Natural killer cell (primary cell): ENCODE results near the gene RRP7A. TPM values are rescaled to one million over a fixed set of nuclear protein-coding genes. Genes with fewer than 3 reads are reported as not detected.
A peak's percentile ranks its signal among the peaks of the same experiment; 100 is the strongest.
"Not testable (repeated sequence)": the region's sequence is repeated elsewhere in the genome, so short reads cannot be mapped to it uniquely, and the experiment has no call there.

Experiments used
- ATAC-seq, 3 donors: fragments of 150-1000 bp in 2 of 3; fragments of 200-7000 bp in 1 of 3; cut with Tn5 transposase; 1 replicate in 1 of 3; 2 replicates in 2 of 3; pipeline ENCODE4 v1.10.0; 2021; ENCODE audit warnings: mild to moderate bottlenecking in 2 of 3, moderate library complexity in 2 of 3
- DNase-seq, 2 donors: peaks; one replicate each; pipeline versions ENCODE4 v3.0.0 to v3.0.0-alpha.2; 2013 to 2021; ENCODE audit warnings: mixed read lengths in 1 of 2
- H3K27ac ChIP-seq: one replicate; pipeline ENCODE4 v1.5.1; 2013; ENCODE audit warnings: mild to moderate bottlenecking, low read length
- H3K27me3 ChIP-seq: one replicate; pipeline ENCODE4 v1.6.1; 2013; ENCODE audit warnings: low read length; ENCODE audit not compliant: control insufficient read depth, insufficient read depth
- H3K36me3 ChIP-seq: one replicate; pipeline ENCODE4 v1.6.1; 2013; ENCODE audit warnings: low read length; ENCODE audit not compliant: control insufficient read depth, insufficient read depth
- H3K4me1 ChIP-seq: one replicate; pipeline ENCODE4 v1.6.1; 2013; ENCODE audit warnings: low read length; ENCODE audit not compliant: control insufficient read depth, insufficient read depth
- H3K4me3 ChIP-seq: one replicate; pipeline ENCODE4 v1.5.1; 2013; ENCODE audit warnings: low read length
- H3K9me3 ChIP-seq: one replicate; pipeline ENCODE4 v1.6.1; 2013; ENCODE audit warnings: low read length; ENCODE audit not compliant: control insufficient read depth, insufficient read depth
- H3K27ac Mint-ChIP-seq, 2 donors: one replicate each; pipeline ENCODE4 v1.8.0; 2022; ENCODE audit warnings: mild to moderate bottlenecking in 2 of 2, mixed read lengths in 2 of 2, moderate library complexity in 1 of 2
- H3K27me3 Mint-ChIP-seq, 2 donors: one replicate each; pipeline ENCODE4 v1.8.0; 2022; ENCODE audit warnings: low read depth in 2 of 2, mixed read lengths in 2 of 2
- H3K36me3 Mint-ChIP-seq: one replicate; pipeline ENCODE4 v1.8.0; 2022; ENCODE audit warnings: mixed read lengths
- H3K4me1 Mint-ChIP-seq, 2 donors: one replicate each; pipeline ENCODE4 v1.8.0; 2022; ENCODE audit warnings: mixed read lengths in 2 of 2
- H3K4me3 Mint-ChIP-seq: one replicate; pipeline ENCODE4 v1.8.0; 2022; ENCODE audit warnings: mild to moderate bottlenecking, moderate library complexity, mixed read lengths
- H3K9me3 Mint-ChIP-seq, 2 donors: one replicate each; pipeline ENCODE4 v1.8.0; 2022; ENCODE audit warnings: mixed read lengths in 2 of 2
- CTCF ChIP-seq: fragments of 200-600 bp; IDR thresholded peaks from one replicate; pipeline ENCODE4 v1.8.0; 2022; ENCODE audit warnings: antibody characterized with exemption
- WGBS: methylation state at CpG from one replicate; pipeline ENCODE4 v1.1.7; 2013; ENCODE audit warnings: missing lambda C conversion rate; ENCODE audit not compliant: insufficient coverage; 5-methylcytosine and 5-hydroxymethylcytosine counted together
- intact Hi-C: fragments of 100-400 bp; cut with micrococcal nuclease; formaldehyde crosslinking; loops from one replicate; pipeline ENCODE4 v1.14.2; 2022
- total RNA-seq, 4 donors: library from RNA; stranded (reverse); fragments of 120-200 nt in 1 of 4; gene quantifications; one replicate each; pipeline versions ENCODE4 v1.2.3 to v1.2.4, GENCODE V29; 2013 to 2022

Gene RRP7A
- total RNA-seq, 3 donors from 2014 or later (not counting 1 experiment from before 2014, with no cell fraction given) = 31.3 to 43.0 (median 37.7) TPM

- Mint-ChIP-seq H3K27ac (peak overlapping the region in 1 of 2 donors; percentile 44), H3K27me3 (peaks cover 0 to 2% of the 10 kb centered on the region in 2 donors), H3K36me3 (no peaks in the 10 kb centered on the region), H3K4me1 (peaks cover 0 to 4% of the 10 kb centered on the region in 2 donors), H3K9me3 (no peaks in the 10 kb centered on the region), H3K4me3 (peak overlapping the region; percentile 6)
- Histone ChIP-seq H3K36me3 (no peaks in the 10 kb centered on the region), H3K27me3 (peaks cover 2% of the 10 kb centered on the region), H3K27ac (no peak overlapping the region), H3K4me3 (peak overlapping the region; percentile 35), H3K9me3 (no peaks in the 10 kb centered on the region), H3K4me1 (peaks cover 14% of the 10 kb centered on the region)
- DNase-seq = no peak
- WGBS = 33% methylated on average over 26 of the region's 26 CpGs
- no peak for TF ChIP-seq CTCF
- intact Hi-C loops = no loop called here
- ATAC-seq = no peak
These were observed 18.8 kb downstream of the RRP7A start for GRCh38 chr22:42500836-42501179.

GRCh38 chr22:42500161-42500835, 19.3 kb downstream of the RRP7A start:
- peak overlapping the region; percentile 35 for H3K4me3 ChIP-seq
- WGBS = 5% methylated on average over 48 of the region's 56 CpGs
- no peaks in the 10 kb centered on the region for H3K36me3 ChIP-seq
- H3K9me3 Mint-ChIP-seq = no peaks in the 10 kb centered on the region
- H3K27ac Mint-ChIP-seq = peak overlapping the region in 1 of 2 donors; percentile 44
- peaks cover 2% of the 10 kb centered on the region for H3K27me3 ChIP-seq
- H3K27ac ChIP-seq = no peak overlapping the region
- no peaks in the 10 kb centered on the region for H3K9me3 ChIP-seq
- H3K4me3 Mint-ChIP-seq = peak overlapping the region; percentile 69
- peaks cover 0 to 4% of the 10 kb centered on the region in 2 donors for H3K4me1 Mint-ChIP-seq
- intact Hi-C loops = no loop called here
- ATAC-seq (peak; percentile 90 to 96 (median 94)), DNase-seq (peak; percentile 62 to 89)
- peaks cover 0 to 2% of the 10 kb centered on the region in 2 donors for H3K27me3 Mint-ChIP-seq
- no peaks in the 10 kb centered on the region for H3K36me3 Mint-ChIP-seq
- TF ChIP-seq CTCF = no peak
- H3K4me1 ChIP-seq = peaks cover 14% of the 10 kb centered on the region

DNA sequence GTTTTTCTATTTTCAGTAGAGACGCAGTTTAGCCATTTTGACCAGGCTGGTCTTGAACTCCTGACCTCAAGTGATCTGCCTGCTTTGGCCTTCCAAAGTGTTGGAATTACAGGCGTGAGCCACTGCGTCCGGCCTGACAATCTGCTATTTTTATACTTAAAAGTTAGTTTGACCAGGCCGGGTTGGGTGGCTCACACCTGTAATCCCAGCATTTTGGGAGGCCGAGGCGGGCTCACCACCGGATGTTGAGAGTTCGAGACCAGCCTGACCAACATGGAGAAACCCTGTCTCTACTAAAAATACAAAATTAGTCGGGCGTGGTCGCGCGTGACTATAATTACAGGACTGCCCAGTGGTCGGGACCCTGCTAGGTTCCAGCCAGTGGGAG, 19.8 kb downstream of the RRP7A start:
- H3K27ac ChIP-seq, H3K9me3 ChIP-seq, ATAC-seq, H3K9me3 Mint-ChIP-seq, H3K36me3 ChIP-seq, H3K4me3 ChIP-seq, H3K27me3 ChIP-seq, H3K4me3 Mint-ChIP-seq, DNase-seq, intact Hi-C loops, H3K27ac Mint-ChIP-seq, H3K36me3 Mint-ChIP-seq, H3K4me1 Mint-ChIP-seq, H3K27me3 Mint-ChIP-seq: not testable (repeated sequence)
- WGBS = 82% methylated on average over 15 of the region's 15 CpGs
- H3K4me1 ChIP-seq = peaks cover 14% of the 10 kb centered on the region

GRCh38 chr22:42495533-42496141, 24.0 kb downstream of the RRP7A start:
- not testable (repeated sequence) for ATAC-seq

More at GRCh38 chr22:42495533-42496141, 24.0 kb downstream of the RRP7A start:
- H3K4me3 Mint-ChIP-seq, H3K27me3 Mint-ChIP-seq, H3K27ac ChIP-seq, H3K4me1 Mint-ChIP-seq, H3K9me3 ChIP-seq, intact Hi-C loops, H3K36me3 Mint-ChIP-seq, H3K4me1 ChIP-seq, H3K4me3 ChIP-seq, H3K27me3 ChIP-seq, H3K27ac Mint-ChIP-seq, DNase-seq, H3K9me3 Mint-ChIP-seq, H3K36me3 ChIP-seq: not testable (repeated sequence)
- WGBS = 65% methylated on average over 9 of the region's 10 CpGs
